ENCODE results near the gene PHF2.

GRCh38 chr9:93645921-93646639, 69.7 kb downstream of the PHF2 start:
- TF ChIP-seq, protein P1, sequence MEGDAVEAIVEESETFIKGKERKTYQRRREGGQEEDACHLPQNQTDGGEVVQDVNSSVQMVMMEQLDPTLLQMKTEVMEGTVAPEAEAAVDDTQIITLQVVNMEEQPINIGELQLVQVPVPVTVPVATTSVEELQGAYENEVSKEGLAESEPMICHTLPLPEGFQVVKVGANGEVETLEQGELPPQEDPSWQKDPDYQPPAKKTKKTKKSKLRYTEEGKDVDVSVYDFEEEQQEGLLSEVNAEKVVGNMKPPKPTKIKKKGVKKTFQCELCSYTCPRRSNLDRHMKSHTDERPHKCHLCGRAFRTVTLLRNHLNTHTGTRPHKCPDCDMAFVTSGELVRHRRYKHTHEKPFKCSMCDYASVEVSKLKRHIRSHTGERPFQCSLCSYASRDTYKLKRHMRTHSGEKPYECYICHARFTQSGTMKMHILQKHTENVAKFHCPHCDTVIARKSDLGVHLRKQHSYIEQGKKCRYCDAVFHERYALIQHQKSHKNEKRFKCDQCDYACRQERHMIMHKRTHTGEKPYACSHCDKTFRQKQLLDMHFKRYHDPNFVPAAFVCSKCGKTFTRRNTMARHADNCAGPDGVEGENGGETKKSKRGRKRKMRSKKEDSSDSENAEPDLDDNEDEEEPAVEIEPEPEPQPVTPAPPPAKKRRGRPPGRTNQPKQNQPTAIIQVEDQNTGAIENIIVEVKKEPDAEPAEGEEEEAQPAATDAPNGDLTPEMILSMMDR (IDR thresholded peaks at IDR 0.05; ENCODE audit: low read length), result no peak
- TF ChIP-seq EZH2 (optimal IDR thresholded peaks at IDR 0.05; ENCODE audit: low read depth, low read length) (no peak), EZH2phosphoT487 (IDR thresholded peaks at IDR 0.05; ENCODE audit: low read length) (no peak)
